Measurements from ENCODE around the gene DOHH. TPM values are rescaled to one million over a fixed set of nuclear protein-coding genes. Genes with fewer than 3 reads are reported as not detected.
"Not testable (repeated sequence)": the region's sequence is repeated elsewhere in the genome, so short reads cannot be mapped to it uniquely, and the experiment has no call there.

DOHH gene
- total and polyA plus RNA-seq, 4 donors, result 7.8 to 21.5 (median 19.3) TPM

DNA sequence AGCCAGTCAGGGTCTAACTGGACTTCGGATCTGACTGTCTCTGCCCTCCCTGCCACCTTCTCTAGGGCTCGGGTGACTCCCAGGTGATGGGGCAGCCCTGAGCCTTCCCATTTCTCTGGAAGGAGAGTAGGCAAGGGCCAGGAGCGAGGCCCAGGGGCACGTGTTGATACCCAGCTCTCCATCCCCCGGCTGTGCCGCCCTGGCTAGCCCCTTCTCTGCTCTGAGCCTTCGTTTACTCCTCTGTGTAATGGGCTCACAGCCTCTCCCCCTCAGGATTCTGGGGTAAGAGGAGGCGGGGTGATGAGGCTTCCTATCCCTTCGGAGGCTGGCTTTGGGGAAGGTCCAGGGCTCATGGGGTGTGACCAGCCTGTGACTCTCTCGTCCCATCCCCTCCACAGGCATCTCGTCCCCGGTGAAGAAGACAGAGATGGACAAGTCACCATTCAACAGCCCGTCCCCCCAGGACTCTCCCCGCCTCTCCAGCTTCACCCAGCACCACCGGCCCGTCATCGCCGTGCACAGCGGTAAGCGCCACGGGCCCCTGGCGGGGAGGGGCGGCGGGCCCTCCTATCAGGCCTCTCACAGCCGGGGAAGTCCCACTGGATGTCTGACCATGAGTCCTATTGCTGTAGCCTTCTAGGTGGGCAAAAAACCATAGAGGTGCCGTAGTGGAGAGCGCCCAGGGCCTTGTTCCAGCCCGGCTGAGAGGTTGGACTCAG, 51.7 kb downstream of the DOHH start:
- TF ChIP-seq, protein P1, sequence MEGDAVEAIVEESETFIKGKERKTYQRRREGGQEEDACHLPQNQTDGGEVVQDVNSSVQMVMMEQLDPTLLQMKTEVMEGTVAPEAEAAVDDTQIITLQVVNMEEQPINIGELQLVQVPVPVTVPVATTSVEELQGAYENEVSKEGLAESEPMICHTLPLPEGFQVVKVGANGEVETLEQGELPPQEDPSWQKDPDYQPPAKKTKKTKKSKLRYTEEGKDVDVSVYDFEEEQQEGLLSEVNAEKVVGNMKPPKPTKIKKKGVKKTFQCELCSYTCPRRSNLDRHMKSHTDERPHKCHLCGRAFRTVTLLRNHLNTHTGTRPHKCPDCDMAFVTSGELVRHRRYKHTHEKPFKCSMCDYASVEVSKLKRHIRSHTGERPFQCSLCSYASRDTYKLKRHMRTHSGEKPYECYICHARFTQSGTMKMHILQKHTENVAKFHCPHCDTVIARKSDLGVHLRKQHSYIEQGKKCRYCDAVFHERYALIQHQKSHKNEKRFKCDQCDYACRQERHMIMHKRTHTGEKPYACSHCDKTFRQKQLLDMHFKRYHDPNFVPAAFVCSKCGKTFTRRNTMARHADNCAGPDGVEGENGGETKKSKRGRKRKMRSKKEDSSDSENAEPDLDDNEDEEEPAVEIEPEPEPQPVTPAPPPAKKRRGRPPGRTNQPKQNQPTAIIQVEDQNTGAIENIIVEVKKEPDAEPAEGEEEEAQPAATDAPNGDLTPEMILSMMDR (IDR thresholded peaks at IDR 0.05; ENCODE audit: control extremely low read depth, extremely low read depth), result no peak
- peaks cover 0 to 2% (median 0%) of the 10 kb centered on the region in 4 donors for H3K9me3 ChIP-seq (ENCODE audit: control insufficient read depth in 4 of 4, insufficient read depth in 3 of 4, low read length in 3 of 4)
- H3K4me3 ChIP-seq, result no peak overlapping the region
- DNase-seq (no peak), ATAC-seq (ENCODE audit: insufficient read depth, low FRiP score) (no peak)
- H3K9ac ChIP-seq (ENCODE audit: insufficient read depth in 1 of 2, low read length in 2 of 2), result no peak overlapping the region
- H3K4me1 ChIP-seq (ENCODE audit: control insufficient read depth in 5 of 5, insufficient read depth in 5 of 5, low read length in 5 of 5), result peaks cover 2 to 17% (median 8%) of the 10 kb centered on the region in 5 donors
- WGBS, 2 donors, result 97 to 98% methylated on average over 27 to 28 of the region's 28 CpGs
- H3K27ac ChIP-seq (ENCODE audit: low read depth in 1 of 2, low read length in 1 of 2), result no peak overlapping the region
- H3K36me3 ChIP-seq (ENCODE audit: control insufficient read depth in 4 of 4, insufficient read depth in 4 of 4, low read length in 4 of 4), result peaks cover 15 to 52% (median 34%) of the 10 kb centered on the region in 4 donors
- no peaks in the 10 kb centered on the region for H3K27me3 ChIP-seq (ENCODE audit: control insufficient read depth in 3 of 3, insufficient read depth in 3 of 3, low read length in 2 of 3)

GRCh38 chr19:3446657-3447056, 53.8 kb downstream of the DOHH start:
- not testable (repeated sequence) for H3K9me3 ChIP-seq (ENCODE audit: control insufficient read depth in 4 of 4, insufficient read depth in 3 of 4, low read length in 3 of 4); H3K4me3 ChIP-seq; ATAC-seq (ENCODE audit: insufficient read depth, low FRiP score); H3K27me3 ChIP-seq (ENCODE audit: control insufficient read depth in 3 of 3, insufficient read depth in 3 of 3, low read length in 2 of 3); H3K9ac ChIP-seq (ENCODE audit: insufficient read depth in 1 of 2, low read length in 2 of 2); DNase-seq; H3K27ac ChIP-seq (ENCODE audit: low read depth in 1 of 2, low read length in 1 of 2)
- WGBS, 2 donors, result 97% methylated on average over 4 of the region's 4 CpGs
- Histone ChIP-seq H3K4me1 (ENCODE audit: control insufficient read depth in 5 of 5, insufficient read depth in 5 of 5, low read length in 5 of 5) (peaks cover 2 to 20% (median 10%) of the 10 kb centered on the region in 5 donors), H3K36me3 (ENCODE audit: control insufficient read depth in 4 of 4, insufficient read depth in 4 of 4, low read length in 4 of 4) (peaks cover 5 to 48% (median 31%) of the 10 kb centered on the region in 4 donors)

DNA sequence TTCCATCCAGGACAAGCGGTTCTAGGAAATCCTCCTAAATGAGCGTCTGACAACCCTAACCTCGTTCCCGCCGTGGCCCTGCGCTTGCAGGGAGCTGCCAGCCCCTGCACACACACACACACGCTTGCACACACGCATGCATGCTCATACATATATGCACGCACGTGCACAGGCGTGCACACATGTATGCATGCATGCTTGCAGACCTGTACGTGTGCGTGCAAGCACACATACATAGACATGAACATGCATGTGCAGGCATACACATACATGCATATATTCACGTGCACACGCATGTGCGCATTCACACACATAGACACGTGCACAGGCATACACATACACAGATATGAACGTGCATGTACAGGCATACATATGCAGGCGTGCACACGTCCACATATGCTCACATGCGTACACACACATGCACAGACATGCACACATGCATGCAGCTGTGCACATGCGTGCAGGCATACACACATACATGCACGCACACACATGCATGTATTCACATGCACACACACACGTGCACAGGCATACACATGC, 55.7 kb downstream of the DOHH start:
- TF ChIP-seq, protein P1 (IDR thresholded peaks at IDR 0.05; ENCODE audit: control extremely low read depth, extremely low read depth), result no peak
- 65 to 69% methylated on average over 24 of the region's 24 CpGs for whole genome bisulfite sequencing, 2 donors
- no peak overlapping the region for H3K27ac ChIP-seq (ENCODE audit: low read depth in 1 of 2, low read length in 1 of 2)
- ATAC-seq (ENCODE audit: insufficient read depth, low FRiP score) (no peak), DNase-seq (no peak)
- no peaks in the 10 kb centered on the region for H3K27me3 ChIP-seq (ENCODE audit: control insufficient read depth in 3 of 3, insufficient read depth in 3 of 3, low read length in 2 of 3)
- no peaks in the 10 kb centered on the region for H3K9me3 ChIP-seq (ENCODE audit: control insufficient read depth in 4 of 4, insufficient read depth in 3 of 4, low read length in 3 of 4)
- peaks cover 0 to 20% (median 10%) of the 10 kb centered on the region in 5 donors for H3K4me1 ChIP-seq (ENCODE audit: control insufficient read depth in 5 of 5, insufficient read depth in 5 of 5, low read length in 5 of 5)
- H3K9ac ChIP-seq (ENCODE audit: insufficient read depth in 1 of 2, low read length in 2 of 2), result no peak overlapping the region
- peaks cover 5 to 56% (median 22%) of the 10 kb centered on the region in 4 donors for H3K36me3 ChIP-seq (ENCODE audit: control insufficient read depth in 4 of 4, insufficient read depth in 4 of 4, low read length in 4 of 4)
- H3K4me3 ChIP-seq, result no peak overlapping the region

- 41 to 46% methylated on average over 31 to 33 of the region's 33 CpGs for WGBS, 2 donors
- no peaks in the 10 kb centered on the region for H3K9me3 ChIP-seq (ENCODE audit: control insufficient read depth in 4 of 4, insufficient read depth in 3 of 4, low read length in 3 of 4)
- peak; percentile 69 to 85 (median 80) for DNase-seq
- H3K27ac ChIP-seq (ENCODE audit: low read depth in 1 of 2, low read length in 1 of 2), result peak overlapping the region; percentile 35 to 40
- peaks cover 5 to 54% (median 20%) of the 10 kb centered on the region in 4 donors for H3K36me3 ChIP-seq (ENCODE audit: control insufficient read depth in 4 of 4, insufficient read depth in 4 of 4, low read length in 4 of 4)
- ATAC-seq (ENCODE audit: insufficient read depth, low FRiP score), result peak; percentile 36
- H3K4me1 ChIP-seq (ENCODE audit: control insufficient read depth in 5 of 5, insufficient read depth in 5 of 5, low read length in 5 of 5), result peaks cover 0 to 20% (median 10%) of the 10 kb centered on the region in 5 donors
- H3K4me3 ChIP-seq, result no peak overlapping the region
- H3K27me3 ChIP-seq (ENCODE audit: control insufficient read depth in 3 of 3, insufficient read depth in 3 of 3, low read length in 2 of 3), result no peaks in the 10 kb centered on the region
- TF ChIP-seq, protein P1 (IDR thresholded peaks at IDR 0.05; ENCODE audit: control extremely low read depth, extremely low read depth), result no peak
- H3K9ac ChIP-seq (ENCODE audit: insufficient read depth in 1 of 2, low read length in 2 of 2), result no peak overlapping the region
These were observed 56.4 kb downstream of the DOHH start for GRCh38 chr19:3443840-3444694.
